Stimulated activated CD4-positive, alpha-beta T cell treated with anti-CD3 and anti-CD28 coated beads, Interleukin-4, amount 100 ng/mL, for 4 hours (primary cell): ENCODE data around the gene NXN.
"Not testable (repeated sequence)": the region's sequence is repeated elsewhere in the genome, so short reads cannot be mapped to it uniquely, and the experiment has no call there.

ENCODE experiments used
- DNase-seq, 2 experiments: peaks; one replicate each; pipeline ENCODE4 v3.0.0-alpha.2; 2020

Gene NXN

DNA sequence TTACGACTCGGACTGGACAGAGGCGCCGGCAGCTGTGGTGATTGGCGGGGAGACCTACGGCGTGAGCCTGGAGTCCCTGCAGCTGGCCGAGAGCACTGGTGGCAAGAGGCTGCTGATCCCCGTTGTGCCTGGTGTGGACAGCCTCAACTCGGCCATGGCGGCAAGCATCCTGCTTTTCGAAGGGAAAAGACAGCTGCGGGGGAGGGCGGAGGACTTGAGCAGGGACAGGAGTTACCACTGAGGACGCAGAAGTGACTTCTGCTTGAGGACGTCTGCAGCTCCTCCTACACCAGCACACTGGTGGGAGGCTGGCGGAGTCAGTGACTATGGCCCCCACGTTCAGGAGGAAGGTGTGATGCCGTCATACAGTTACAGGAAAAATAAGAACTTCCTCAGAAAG is 187.7 kb downstream of the NXN start:
- no peak for DNase-seq

DNA sequence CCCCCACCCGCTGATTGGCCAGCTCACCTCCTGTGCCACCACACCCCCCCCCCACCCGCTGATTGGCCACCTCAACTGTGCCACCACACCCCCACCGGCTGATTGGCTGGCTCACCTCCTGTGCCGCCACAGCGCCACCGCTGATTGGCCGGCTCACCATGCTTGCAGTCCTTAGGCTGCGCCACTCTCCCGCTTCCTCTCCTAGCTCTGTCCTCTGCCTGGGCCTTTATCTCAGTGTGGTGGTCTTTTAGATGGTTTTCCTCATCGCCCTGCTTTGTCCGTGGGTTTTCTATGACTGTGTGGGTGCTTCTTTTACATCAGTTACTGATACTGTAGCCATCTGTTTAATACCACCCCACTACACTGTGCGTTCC is 188.7 kb downstream of the NXN start:
- DNase-seq: not testable (repeated sequence)

DNA sequence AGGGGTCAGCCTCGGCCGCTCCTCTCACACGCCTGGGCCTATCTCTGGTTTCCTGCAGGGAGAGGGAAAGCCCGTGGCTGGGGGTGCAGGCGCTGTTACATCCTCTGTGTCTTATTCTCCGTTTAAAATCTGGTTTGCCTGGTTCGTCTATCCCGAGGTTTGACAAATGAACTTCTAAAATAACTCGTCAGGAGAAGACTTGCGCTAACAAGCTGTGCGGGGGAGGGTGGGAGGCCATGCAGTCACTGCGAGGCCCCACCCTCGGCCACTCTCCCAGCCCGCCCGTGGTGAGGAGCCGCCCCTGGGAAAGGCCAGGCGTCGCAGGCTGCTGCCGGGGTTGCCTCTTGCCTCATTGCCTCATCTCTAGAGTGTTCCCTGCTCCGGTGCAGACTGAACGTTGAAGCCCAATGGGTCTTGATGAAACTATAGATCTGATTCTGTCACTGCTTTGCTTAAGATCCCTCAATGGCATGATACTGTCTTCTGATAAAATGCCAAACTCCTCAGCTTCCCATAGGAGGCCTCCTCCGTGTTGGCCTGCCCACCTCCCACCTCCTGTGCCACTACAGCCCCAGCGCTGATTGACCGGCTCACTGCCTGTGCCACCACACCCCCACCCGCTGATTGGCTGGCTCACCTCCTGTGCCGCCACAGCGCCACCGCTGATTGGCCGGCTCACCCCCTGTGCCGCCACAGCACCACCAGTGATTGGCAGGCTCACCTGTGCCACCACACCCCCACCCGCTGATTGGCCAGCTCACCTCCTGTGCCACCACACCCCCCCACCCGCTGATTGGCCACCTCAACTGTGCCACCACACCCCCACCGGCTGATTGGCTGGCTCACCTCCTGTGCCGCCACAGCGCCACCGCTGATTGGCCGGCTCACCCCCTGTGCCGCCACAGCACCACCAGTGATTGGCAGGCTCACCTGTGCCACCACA is 189.4 kb downstream of the NXN start:
- DNase-seq: not testable (repeated sequence)

DNA sequence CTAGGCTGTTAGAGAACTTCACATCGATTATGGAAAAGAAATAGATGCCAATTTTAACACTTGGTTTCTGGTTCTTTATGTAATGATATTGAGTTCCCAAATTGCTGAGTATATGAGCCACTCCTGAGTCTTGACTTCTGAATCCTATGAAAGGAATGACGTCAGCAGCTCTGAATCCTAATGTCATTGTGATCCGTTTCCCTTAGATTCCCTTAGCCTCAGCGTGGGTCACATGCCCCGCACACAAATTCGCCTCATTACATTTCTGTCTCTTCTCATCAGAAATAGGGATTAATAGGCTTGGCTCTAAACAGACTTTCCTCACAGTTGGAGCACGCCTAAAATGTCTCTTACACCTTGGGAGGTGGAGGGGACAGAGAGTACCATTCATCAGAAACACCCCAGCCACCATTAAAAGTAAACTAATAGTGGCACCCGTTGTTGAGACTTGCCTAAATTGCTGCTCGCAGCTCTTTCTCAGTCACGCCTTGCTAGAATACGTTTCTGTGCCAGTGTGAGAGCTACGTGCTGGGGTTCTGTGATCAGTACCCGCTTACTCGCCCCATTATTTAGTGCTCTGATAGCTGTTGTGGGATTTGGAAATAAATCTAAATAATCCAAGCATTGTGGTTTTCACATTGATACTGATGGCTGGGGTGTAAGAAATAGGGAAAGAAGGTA is 190.3 kb downstream of the NXN start:
- no peak for DNase-seq

DNA sequence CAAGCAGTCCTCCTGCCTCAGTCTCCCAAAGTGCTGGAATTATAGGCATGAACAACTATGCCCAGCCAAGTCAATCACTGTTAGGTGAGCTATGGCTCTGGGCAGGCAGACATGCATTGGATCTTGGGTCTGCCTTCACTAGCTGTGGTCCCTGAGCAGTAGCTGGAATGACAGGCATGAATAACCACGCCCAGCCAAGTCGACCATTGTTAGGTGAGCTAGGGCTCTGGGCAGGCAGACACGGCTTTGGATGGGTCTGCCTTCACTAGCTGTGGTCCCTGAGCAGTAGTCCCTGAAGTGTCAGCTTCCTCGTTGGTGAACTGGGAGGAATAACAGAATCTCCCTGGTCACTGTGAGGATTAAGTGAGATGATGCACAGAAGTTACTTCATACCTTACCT is 191.0 kb downstream of the NXN start:
- DNase-seq: no peak

DNA sequence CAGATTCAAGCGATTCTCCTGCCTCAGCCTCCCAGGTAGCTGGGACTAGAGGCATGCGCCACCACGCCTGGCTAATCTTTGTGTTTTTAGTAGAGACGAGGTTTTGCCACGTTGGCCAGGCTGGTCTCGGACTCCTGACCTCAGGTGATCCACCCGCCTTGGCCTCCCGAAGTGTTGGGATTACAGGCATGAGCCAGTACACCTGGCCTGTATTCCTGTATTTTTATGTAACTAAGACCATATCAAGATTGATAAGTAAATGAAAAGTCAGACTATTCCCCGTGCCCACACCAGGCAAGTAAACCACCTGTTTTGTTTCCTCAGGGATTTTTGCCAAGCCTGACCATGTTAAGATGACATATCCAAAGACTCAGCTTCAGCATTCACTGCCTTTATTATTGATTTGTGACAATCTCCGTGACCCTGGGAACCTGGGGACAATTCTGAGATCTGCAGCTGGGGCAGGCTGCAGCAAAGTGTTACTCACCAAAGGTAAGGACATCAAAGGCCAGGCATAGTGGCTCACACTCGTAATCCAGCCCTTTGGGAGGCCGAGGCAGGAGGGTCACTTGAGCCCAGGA is 191.8 kb downstream of the NXN start:
- no peak for DNase-seq

DNA sequence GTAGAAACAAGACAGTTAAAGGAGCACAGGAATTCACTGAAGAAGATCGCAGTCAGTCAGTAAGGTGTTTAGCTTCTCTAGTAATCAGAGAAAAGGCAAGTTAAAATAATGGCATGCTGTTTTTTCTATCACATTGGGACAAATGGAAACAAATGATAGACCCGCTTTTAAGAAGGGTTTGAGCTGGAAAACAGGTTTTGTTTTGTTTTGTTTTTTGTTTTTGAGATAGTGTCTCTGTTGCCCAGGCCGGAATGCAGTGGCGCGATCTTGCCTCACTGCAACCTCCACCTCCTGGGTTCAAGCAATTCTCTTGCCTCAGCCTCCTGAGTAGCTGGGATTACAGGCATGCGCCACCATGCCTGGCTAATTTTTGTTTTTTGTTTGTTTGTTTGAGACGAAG is 193.7 kb downstream of the NXN start:
- DNase-seq: not testable (repeated sequence)

DNA sequence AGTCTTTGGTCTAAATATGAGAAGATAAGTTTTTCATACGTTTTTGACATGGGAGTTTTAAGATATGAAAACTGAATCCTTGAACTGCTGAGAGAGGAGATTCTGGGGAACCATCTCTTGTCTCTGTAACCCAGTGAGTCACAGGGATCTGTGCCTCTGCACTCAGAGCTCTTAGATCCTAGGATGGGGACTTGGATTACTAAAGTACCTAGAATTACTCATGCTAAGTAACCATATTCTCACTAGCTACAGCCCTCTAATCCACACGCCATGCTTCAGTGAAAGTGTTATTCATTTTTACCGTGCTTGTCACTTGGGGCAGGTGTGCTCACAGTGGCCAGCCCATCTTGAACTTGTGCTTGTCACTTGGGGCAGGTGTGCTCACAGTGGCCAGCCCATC is 195.4 kb downstream of the NXN start:
- DNase-seq: no peak

DNA sequence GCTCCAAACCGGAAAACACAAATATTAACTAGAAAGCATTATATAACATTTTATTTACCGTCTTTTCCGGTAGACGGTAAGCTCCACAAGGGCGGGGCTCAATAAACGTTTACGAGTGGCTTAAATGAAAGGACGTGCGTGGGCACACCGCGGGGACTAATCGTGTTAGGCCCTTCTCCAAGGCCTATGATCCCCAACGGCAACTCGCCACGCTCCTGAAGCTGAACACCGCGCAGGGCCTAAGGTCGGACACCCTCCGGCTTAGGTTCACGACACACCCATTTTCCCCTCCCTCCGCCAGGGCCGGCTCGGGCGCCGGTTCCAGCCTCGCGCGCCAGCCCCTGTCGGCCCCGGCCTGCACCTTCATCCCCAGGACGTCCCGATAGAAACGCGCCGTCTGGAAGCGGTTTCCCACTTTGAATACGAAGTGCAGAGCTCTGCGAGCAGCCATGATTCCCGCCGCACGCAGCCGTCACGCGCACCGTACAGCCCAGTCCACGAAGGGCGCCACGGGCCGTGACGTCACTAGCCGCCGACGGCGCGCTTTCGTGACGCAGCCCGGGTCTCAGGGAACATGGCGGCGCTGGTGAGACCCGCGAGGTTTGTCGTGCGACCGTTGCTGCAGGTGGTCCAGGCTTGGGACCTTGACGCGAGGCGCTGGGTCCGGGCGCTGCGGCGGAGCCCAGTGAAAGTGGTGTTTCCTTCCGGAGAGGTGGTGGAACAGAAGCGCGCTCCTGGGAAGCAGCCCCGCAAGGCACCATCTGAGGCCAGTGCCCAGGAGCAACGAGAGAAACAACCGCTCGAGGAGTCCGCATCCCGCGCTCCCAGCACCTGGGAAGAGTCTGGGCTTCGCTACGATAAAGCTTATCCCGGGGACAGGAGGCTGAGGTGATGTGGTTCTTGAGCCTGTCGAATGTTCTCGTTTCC is 197.5 kb downstream of the NXN start, which contains the start of the genes GLOD4 and MRM3:
Gene GLOD4, minus strand, starts transcription at position 476 of the 927 bp plus-strand sequence. Its CDS starts 25 bp downstream, at position 451.
Gene MRM3, plus strand, starts transcription at position 549 of the 927 bp plus-strand sequence. Its CDS starts 26 bp downstream, at position 575.
- DNase-seq: peak; percentile 91 to 96

DNA sequence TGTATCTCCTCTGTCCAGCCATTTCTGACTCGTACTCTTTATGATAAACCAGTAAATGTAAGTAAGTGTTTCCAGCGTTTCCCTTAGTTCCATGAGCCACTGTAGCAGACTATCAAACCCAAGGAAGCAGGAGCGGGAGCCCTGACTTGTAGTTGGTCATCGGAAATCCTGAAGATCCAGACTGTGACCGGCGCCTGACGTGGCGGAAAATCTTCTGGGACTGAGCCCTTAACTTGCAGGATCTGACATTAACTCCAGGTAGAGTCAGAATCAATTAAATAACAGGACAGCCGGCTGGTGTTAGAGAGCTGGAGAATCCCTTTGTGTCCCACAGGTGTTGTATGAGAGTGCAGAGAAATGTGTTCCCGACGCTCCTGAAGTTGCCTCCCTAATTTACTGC is 201.5 kb downstream of the NXN start:
- DNase-seq: no peak

DNA sequence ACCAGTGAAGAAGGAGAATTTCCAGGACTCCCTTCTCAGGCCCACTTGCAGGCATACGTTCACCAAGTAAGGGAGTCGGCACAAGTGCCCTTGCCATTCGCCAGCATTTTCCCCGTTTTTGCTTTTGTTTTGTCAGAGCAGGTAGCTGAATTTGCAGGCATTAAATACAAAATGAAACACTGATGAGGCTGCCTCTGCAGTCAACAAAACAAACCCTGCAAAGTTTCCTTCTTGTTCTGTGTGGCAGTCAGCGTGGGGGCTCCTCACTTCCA is 205.3 kb downstream of the NXN start:
- no peak for DNase-seq

DNA sequence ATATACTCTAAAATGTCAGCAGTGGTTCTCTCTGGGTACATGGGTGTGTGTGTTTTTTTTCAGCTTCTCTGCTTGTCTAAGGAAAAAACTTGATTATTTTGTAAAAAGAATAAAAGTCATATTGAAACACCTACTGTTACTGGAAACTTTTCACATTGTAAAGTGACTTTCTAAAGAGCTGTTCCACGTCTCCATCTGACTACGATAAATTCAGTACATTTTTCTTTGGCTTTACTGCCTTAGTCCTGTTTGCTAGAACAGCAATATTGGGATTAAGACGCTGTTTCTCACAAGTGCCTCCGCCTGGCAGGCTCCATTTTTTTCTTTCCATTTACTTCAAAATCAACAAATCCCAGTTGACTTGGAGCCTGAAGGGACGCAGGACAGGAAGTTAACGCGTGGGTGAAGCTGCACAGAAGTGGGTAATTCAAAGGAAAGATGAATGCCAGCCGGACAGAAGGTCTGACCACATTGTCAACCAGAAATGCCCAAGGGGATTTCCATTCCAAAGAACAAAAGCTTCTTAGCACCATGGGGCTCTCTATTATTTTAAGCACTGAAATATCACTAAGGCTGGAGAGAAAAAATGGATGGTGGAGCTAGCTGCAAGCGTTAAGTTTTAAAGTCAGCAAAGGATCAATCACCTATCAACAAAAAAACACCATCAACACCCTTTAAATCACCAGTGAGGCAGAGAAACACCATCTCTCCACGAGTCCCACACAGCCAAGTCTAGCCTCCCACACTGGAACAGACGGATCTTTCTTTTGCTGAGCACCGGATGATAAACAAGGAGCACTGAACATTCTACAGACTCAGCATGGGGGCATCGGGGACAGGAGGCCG is 205.9 kb downstream of the NXN start:
- DNase-seq: no peak

DNA sequence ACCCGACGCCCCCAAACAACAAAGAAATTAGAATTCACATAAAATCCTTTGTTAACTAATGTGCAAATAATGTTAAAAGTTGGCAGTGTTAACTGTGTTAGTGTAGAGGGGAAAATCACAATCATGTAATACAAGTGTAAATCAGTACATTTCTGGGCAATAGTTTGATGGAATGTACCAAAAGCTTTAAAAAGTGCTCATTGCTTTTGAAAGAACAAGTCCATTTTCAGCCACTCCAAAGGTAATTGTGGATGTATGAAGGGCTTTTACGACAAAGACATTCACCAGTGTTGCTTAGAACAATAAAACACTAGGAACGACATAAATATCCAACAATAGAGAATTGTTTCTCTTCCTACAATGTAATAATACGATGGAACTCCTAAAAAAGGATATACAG is 206.6 kb downstream of the NXN start:
- DNase-seq: no peak

DNA sequence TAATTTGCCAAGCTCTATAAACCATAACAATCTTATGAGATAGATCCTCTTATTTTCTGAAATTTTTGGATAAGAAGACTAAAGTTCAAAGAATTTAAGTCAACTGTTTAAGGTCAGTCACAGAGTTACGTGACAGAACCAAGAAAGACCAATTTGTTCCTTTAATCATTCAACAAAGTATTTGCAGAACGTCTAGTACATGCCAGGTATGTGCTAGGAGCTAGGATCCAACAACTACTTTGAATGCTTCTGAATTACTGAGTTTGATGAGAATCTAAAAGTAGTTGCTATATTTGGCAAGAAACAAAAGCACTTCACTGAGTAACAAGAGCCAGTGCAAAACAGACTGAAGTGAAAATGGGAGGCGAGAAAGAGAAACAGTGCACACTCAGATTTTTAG is 212.5 kb downstream of the NXN start:
- no peak for DNase-seq

DNA sequence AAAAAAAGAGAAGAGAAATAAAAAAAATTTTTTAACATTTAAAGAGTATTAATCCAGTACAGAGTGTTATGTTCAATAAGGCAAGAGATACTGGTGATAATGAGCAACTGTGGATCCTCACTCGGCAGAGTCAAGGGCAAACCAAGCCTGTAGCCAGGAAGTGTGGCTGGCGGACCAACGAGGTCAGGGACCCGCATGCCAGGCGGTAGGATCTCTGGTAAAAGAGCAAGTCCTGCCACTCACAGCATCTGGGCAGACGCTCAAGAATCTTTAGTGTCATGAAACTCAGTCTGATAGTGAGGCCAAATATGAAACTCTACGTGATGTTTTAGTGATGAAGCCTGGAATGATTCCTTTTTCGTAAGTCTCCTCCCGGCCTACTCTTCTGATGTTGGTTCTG is 219.2 kb downstream of the NXN start:
- no peak for DNase-seq

DNA sequence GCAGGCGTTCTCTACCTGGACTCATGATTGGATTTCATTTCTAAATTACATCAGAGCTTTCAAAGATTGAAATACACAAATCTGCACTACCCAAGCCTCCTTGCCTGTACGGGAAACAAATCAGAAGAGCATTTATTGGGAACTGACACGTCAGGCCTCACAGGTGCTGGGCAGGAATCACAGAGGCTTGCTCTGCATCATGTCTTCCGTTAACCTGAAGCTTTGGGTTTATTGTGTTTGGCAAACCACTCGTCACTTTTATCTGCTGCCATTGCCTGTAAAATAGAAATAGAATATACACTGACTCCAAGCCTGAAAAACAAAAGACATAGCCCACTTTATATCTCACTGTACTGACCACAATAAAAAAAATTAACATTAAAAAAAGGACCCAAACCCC is 219.6 kb downstream of the NXN start:
- no peak for DNase-seq

DNA sequence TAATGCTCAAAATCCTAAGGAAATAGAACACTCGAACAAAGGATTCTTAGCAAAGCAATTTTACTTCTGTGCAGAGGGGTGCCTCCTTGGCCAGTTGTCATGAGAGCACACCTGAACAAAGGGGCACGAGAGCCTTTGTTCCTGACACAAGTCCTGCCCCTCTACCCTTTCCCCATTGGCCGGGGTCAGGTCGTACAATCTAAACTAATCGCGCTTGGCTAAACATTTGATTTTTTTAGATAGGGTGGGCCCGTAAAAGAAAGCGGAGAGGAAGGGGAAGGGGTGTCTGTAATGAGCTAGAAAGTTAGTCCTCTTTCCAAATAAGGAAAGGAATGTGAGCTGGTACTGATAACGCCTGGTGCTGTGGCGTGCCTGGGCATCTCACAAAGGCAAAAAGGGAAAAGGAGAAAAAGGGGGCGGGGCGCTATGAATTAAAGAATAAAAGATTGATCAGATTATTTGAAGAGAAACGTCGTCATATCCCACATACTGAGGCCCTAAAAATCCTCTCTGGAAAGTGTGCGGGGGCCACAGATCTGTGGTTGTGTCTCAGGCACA is 223.5 kb downstream of the NXN start:
- not testable (repeated sequence) for DNase-seq

DNA sequence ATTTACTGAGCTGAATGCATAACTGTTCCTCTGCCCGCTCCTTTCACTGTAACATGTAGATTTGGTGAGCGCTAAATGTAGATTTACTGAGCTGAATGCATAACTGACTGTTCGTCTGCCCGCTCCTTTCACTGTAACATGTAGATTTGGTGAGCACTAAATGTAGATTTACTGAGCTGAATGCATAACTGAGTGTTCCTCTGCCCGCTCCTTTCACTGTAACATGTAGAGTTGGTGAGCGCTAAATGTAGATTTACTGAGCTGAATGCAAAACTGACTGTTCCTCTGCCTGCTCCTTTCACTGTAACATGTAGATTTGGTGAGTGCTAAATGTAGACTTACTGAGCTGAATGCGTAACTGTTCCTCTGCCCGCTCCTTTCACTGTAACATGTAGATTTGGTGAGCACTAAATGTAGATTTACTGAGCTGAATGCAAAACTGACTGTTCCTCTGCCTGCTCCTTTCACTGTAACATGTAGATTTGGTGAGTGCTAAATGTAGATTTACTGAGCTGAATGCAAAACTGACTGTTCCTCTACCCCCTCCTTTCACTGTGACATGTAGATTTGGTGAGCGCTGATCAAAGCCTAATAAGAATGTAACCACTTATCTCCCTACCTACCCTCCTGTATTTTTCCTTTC is 224.1 kb downstream of the NXN start:
- DNase-seq: not testable (repeated sequence)

DNA sequence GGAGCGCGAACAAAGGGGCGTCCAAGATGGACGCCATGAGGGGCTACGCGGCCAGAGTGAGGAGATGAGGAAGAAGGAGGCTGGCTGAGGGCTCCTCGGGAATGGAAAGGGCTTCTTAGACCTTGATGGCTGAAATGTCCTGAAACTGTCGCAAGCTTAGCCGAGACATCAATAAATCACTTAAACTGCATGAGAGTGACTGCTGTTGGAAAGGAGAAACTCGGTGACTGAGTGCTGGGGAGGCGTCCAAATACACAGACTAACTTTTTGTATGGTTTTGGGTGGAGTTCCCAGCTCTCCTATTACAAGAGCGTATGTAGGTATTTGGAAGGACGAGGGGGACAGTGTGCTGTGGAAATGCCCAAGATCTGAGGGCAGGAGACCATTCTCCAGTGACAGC is 226.2 kb downstream of the NXN start:
- no peak for DNase-seq

DNA sequence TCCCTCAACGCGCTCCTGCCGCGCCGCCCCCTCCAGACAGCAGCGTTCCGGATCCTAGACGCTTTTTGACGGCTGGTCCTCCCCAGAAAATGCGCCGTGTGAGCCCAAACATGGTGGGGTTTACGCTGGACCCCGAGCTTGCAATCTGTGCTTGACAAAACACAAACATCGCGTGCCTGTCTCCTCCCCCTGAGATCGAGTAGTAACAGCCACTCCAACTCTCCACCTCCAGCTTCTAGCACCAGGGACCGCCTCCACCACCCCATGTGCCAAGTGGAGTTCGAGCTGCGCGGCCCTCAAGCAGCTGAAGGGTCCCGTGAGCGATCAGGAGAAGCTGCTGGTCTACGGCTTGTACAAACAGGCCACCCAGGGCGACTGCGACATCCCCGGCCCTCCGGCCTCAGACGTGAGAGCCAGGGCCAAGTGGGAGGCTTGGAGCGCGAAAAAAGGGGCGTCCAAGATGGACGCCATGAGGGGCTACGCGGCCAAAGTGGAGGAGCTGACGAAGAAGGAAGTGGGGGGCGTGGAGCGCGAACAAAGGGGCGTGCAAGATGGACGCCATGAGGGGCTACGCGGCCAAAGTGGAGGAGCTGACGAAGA is 226.9 kb downstream of the NXN start:
- peak in 1 of 2 experiments; percentile 61 for DNase-seq
